HG03159 (cell line): ENCODE data around the gene CNTN2.

Experiments
- ATAC-seq: cut with Tn5 transposase; IDR thresholded peaks from one replicate; pipeline ENCODE4 v1.9.1; 2021; ENCODE audit warnings: mild to moderate bottlenecking, moderate library complexity; ENCODE audit not compliant: unreplicated experiment

CNTN2 gene

DNA sequence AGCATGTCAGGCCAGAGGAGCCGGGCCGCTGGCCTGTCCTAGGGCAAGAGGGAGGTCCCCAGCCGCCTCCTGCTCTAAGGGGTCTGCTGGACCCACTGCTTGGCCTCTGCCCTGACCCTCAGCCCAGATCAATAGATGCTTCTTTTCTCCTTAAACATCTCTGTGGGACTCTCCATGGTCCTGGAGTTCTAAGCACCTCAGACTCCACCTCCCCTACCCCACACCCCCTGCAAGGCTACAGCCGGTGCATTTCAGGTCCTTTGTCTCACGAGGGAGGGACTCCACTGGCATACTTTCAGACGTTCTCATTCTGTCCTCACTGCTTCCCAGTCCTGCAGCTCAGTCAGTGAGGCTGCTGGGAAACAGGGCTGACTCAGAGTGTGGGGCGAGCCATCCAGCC lies 11.0 kb downstream of the CNTN2 start:
- no peak for ATAC-seq

DNA sequence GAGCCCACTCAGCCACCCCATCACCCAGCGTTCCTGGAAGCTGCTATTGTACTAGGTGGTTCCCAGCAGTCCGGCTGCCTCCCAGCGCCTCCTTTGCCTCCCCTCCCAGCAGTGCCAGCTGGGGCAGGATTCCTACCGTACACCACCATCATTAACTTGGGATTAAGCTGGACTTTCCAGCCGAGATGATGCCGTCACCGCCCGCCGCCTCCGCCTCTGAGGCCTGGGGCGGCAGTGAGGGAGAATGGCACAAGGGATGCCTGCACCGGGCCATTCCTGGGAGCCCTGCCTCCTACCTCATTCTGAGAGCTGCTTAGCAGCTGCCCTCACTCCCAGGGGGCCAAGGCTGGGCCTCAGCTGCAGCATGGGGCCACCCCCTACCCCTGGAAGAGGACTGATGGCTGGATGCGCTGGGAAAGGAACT lies 13.2 kb downstream of the CNTN2 start:
- ATAC-seq = no peak

DNA sequence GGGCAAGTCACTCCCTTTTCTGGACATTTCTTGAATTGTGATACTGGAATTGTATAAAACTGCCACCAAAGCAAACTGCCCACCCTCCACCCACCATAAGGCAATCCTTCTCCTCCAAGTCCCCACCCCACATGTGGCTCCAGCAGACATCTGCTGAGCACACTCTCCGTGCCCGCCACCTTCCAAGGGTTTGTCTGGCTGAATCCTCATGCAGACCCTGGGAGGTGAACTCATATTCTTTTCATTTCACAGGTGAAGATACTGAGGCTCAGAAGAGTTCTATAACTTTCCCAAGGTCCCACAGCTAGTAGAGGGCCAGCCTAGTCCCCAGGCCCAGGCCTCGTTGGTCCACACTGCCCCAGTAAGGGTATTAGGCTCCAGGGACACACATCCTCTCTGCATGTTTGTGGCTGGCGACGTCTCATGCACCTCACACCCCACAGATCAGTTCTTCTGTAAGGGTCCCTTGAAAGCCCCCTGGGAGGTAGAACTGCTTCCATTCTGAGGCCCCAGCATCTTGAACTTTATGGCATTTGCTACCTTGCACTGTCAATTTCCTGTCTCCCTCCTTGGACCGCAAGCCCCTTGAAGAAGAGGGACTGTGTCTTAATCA lies 14.1 kb downstream of the CNTN2 start:
- no peak for ATAC-seq

GRCh38 chr1:205057808-205058575 lies 15.0 kb downstream of the CNTN2 start:
- ATAC-seq = no peak

- ATAC-seq = no peak
These were observed 15.8 kb downstream of the CNTN2 start for GRCh38 chr1:205058853-205059252.

- no peak for ATAC-seq
These were observed 16.6 kb downstream of the CNTN2 start for GRCh38 chr1:205059660-205060059.

GRCh38 chr1:205060746-205061145 lies 17.7 kb downstream of the CNTN2 start:
- no peak for ATAC-seq

GRCh38 chr1:205061227-205061626 lies 18.2 kb downstream of the CNTN2 start:
- ATAC-seq = no peak

- no peak for ATAC-seq
These were observed 18.7 kb downstream of the CNTN2 start for GRCh38 chr1:205061665-205062069.

DNA sequence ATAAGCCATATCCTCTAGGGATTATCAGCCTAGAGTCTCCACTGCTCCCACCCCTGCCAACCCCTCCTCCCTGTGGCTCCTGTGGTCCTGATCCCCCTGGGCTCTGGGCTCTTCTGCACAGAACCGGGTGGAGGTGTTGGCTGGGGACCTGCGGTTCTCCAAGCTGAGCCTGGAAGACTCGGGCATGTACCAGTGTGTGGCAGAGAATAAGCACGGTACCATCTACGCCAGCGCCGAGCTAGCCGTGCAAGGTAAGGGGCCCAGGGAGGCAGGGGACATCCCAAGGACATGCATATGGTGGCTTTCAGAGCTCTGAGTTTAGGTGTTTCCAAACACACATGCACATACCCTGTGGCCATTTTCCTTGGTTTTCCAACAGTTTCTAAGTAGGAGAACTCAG lies 19.3 kb downstream of the CNTN2 start:
- ATAC-seq = no peak

DNA sequence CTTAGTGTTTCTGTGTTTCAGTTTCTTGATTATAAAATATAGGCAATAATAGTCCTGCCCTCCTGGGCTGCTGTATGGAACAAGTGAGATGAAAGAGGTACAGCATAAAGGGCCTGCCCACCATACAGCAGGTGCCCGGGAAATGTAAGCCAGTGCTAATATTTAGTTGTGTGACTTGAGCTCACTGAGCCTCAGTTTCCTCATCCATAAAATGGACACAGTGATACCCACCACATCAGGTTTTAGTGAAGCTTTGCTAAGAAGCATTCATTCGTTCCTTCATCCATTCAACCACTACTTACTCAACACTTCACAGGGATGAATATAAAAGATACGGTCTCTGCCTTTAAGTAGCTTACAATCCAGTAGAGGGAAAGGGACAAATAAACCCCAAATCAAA lies 19.9 kb downstream of the CNTN2 start:
- ATAC-seq = no peak

DNA sequence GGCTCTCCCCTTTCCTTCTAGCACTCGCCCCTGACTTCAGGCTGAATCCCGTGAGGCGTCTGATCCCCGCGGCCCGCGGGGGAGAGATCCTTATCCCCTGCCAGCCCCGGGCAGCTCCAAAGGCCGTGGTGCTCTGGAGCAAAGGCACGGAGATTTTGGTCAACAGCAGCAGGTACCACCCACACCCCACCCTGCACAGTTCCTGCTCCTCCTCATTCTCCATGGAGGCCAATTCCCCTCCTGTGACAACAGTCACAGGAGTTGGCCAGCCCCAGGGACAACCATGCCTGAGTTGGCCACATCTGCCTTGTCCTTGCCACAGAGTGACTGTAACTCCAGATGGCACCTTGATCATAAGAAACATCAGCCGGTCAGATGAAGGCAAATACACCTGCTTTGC lies 21.3 kb downstream of the CNTN2 start:
- no peak for ATAC-seq

DNA sequence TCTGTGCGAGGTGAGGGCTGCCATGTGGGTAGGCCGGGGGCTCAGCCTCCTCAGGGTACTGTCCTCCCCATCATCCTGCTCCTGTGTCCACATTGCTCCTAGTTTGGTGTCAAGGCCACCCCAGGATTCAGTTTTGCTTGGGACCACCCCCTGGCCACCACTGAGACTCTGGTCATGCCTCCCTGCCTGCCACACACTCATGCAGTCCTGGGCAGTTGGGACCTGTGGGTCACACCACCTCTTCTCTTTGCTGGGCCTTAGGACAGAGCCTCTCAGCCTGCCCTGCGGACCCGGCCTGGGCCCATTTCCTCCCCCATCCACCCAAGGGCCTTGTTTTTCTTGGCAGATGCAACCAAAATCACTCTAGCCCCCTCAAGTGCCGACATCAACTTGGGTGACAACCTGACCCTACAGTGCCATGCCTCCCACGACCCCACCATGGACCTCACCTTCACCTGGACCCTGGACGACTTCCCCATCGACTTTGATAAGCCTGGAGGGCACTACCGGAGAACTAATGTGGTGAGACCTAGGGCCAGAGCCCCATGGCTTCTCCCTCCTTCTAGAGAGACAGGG lies 21.8 kb downstream of the CNTN2 start:
- ATAC-seq = no peak

DNA sequence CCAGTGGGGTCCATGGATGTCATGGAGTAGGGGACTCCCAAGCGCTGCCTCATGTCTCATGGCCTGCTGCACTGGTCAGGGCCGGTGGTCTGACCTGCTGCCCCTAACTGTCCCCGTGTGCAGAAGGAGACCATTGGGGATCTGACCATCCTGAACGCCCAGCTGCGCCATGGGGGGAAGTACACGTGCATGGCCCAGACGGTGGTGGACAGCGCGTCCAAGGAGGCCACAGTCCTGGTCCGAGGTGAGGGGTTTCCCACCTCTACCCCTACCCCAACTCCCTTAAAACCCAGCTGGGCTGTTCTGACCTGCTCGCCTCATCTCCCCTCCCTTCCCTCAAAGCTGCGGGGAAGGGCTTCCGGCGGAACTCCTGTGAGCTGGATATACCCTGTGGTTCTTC lies 22.7 kb downstream of the CNTN2 start:
- no peak for ATAC-seq

- no peak for ATAC-seq
These were observed 23.3 kb downstream of the CNTN2 start for GRCh38 chr1:205066141-205066818.

DNA sequence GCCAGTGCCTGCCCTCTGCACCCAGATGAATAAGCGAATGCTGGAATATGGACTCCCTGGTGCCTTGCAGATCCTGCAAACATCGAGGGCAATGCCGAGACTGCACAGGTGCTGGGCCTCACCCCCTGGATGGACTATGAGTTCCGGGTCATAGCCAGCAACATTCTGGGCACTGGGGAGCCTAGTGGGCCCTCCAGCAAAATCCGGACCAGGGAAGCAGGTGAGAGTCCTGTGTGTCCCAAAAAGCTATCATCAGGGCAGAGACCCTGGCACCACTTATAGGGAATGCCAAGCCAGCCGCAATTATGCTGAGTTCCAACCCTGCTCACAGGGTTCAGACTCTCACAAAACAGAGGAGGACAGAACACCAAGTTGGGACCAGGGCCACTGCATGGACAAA lies 24.0 kb downstream of the CNTN2 start:
- ATAC-seq = no peak

DNA sequence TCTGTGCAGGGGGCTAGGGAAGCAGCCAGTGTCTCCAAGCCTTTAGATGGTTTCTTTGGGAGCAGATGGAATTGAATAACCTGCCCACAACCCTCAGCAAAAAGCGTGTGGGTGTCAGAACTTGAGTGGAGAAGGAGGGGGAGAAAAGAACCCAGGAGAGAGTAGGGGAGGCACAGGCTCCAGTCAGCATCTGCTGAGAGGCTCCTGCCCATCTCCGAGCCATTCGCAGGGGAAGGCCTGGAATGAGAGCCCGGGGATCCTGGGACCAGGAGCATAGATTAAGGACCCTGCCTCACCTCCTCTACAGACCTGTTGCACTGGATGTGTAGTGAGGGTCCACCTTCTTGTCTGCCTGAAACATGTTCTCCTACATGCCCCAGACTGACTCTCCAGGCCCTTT lies 25.0 kb downstream of the CNTN2 start:
- no peak for ATAC-seq

GRCh38 chr1:205068457-205069040 lies 25.5 kb downstream of the CNTN2 start:
- no peak for ATAC-seq

GRCh38 chr1:205069371-205070125 lies 26.5 kb downstream of the CNTN2 start:
- no peak for ATAC-seq

DNA sequence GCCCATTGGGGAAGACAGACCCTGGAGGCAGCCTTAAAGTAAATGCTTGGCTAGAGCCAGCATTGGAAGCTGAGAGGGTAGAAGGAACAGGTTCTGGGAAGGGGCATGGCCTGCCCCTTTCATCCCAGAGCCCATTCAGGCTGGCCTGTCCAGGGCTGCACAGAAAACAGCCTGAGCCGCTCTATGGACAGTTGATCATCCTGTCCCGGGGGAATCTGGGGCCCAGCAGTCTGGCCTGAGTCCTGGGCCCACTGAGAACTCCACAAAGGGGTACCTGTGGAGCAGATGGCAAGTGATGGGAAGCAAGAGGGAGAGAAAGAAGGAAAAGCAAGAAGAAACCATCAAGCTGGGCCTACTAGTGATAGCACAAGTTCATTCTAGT lies 28.0 kb downstream of the CNTN2 start:
- ATAC-seq = no peak

DNA sequence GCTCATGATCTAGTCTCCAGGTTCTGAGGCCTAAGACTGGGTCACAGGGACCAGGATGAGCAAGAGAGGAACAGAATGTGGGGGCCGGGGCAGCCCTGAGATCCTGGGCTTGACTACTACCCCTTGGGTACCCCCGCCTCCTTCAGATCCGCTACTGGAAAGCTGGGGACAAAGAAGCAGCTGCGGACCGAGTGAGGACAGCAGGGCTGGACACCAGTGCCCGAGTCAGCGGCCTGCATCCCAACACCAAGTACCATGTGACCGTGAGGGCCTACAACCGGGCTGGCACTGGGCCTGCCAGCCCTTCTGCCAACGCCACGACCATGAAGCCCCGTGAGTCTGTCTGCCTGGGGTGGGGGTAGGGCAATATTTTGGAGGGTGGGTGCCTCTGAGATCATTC lies 28.8 kb downstream of the CNTN2 start:
- ATAC-seq = no peak
